HG02981 (cell line): Measurements from ENCODE around the gene HP1BP3.

Experiments used
- ATAC-seq: cut with Tn5 transposase; IDR thresholded peaks from one replicate; pipeline ENCODE4 v1.9.1; 2021; ENCODE audit warnings: mild to moderate bottlenecking, moderate library complexity; ENCODE audit not compliant: unreplicated experiment

Gene HP1BP3

GRCh38 chr1:20715406-20715805 is 71.7 kb downstream of the HP1BP3 start:
- ATAC-seq: no peak

DNA sequence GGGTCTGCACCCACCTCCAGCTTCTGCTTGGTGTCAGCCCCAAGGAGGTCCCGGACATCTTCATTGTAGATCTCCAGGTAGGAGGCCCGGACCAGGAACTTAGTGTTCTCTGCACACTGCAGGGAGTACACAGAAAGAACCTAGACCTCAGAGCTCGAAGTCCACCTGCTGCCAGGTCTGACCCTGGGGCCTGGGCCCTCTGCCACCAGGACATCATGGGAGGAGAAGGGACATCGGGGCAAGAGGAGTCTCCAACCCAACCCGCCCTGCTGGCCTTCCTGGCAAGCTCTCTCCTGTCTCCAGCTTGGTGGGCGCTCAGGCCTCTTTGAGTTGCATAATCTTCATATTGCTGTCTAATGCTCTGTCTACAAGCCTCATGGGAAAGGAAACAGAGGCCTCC is 73.7 kb downstream of the HP1BP3 start:
- no peak for ATAC-seq

DNA sequence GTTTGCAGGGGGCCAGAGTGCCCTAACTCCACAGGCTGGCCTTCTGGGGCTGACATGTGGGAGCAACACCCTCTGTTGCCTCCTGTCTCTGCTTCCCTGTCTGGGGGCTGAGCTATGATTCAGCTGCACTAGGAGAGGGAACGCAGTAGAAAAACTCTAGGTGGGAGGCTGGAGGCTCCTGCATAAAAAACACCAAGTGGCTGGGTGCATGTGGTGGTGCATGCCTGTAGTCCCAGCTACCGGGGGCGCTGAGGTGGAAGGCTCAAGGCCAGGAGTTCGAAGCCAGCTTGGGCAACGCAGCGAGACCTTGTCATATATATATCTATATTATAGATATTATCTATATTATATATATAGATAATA is 74.9 kb downstream of the HP1BP3 start:
- ATAC-seq: no peak

GRCh38 chr1:20711285-20712214 is 75.6 kb downstream of the HP1BP3 start:
- ATAC-seq: no peak

DNA sequence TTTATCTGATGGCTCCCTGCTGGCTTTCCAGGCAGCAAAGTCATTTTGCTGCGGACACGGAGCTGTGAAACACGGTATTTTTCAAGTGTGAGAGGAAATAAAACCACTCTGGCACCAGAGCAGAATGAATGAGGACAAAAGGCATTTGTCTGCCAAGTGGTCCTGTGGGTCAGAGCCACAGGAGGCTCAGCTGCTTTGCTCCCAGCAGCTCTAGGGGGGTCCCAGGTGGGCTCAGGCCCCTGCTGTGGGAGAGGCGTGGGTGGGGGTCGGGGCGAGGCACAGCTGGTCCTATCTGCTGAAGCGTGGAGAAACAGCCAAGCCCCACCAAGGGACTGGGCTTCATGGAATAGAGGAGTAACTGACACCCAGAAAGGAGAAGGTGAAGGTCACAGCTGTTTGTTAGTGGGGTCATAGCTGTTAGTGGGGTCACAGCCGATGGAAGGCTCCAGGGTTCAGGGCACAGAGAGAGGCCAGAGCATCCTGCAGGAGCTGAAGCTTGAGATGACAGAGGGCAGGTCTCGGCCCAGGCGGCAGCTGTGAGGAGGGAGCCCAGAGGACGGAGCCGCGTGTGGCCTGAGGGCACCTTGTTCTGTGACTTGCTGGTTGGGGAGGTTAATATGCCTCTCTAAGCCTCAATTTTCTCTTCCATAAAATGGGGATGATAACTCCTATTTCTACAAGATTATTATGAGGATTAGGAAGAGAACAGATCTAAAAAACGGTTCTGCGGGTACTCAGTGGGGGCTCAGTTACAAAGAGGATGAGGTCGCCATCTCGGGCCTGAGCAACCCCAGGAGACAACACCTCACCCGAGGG is 76.4 kb downstream of the HP1BP3 start:
- no peak for ATAC-seq

DNA sequence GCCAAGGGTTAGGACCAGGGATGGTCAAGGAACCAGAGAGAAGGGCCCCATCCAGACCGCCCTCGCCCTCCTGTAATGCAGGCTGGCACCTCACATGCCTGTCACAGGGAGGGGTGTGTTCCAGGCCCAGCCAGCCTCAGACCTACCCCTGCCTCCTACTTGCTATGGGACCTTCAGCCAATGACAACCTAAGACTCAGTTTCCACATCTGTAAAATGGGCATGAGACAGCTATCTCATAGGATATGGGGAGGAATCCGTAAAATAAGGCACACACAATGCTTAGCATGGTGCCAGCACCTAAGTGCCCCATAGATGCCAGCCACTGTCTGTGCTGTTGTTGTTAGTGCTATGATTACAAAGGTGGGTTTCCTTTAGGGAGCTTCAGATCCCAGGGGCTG is 77.2 kb downstream of the HP1BP3 start:
- ATAC-seq: no peak

GRCh38 chr1:20708891-20709290 is 78.2 kb downstream of the HP1BP3 start:
- no peak for ATAC-seq

DNA sequence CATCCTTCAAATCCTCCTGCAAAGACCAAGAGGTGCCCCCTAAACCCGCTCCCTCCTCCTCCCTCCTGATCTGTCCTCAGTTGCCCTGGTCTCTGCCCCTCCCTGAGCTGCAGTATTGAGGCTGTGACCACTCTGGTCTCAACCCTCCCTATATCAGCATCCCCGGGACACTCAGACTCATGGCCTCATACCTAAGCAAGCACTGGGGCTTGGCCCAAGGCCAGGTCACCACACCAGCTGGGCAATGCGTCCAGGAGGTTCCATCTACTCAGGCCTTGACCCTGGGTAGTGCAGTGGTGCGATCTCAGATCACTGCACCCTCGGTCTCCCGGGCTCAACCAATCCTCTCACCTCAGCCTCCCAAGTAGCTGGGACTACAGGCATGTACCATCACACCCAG is 79.0 kb downstream of the HP1BP3 start:
- no peak for ATAC-seq

- ATAC-seq: no peak
Measured at GRCh38 chr1:20706841-20707240, 80.3 kb downstream of the HP1BP3 start.

GRCh38 chr1:20705203-20705755 is 81.8 kb downstream of the HP1BP3 start:
- ATAC-seq: no peak

DNA sequence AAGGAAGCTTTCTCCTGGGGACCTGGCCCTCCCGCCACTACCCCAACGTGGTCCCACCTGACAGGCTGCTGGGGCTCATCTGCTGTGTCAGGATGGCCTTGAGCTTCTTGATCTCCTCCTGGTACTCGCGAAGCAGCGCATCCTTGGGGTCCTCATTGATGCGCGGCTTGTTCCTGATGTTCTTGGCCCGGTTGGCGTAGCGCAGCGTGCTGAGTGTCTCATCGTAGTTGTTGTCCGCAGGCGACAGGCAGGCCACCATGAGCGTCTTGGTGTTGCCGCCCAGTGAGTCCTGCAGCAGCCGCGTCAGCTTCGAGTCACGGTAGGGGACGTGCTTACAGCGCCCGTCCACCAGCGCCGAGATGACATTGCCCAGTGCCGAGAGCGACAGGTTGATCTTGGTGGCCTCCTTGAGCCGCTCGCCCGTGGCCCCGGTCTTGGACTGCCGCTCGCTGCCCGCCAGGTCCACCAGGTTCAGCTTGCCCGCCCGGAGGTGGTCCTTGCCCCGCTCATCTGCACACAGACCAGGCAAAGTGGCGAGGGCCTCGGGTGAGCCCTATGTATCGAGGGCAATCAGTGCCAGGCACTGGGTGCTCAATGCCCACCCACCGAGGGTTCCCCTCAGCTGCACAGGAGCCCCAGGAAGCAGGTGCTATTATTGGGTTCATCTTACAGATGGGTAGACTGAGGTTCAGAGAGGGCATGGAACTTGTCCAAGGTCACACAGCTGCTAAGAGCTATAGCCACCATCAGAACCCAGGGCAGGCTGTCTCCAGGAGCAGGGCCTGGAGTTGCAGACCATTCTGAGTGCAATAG is 82.5 kb downstream of the HP1BP3 start:
- no peak for ATAC-seq

GRCh38 chr1:20703124-20703756 is 83.9 kb downstream of the HP1BP3 start:
- no peak for ATAC-seq

DNA sequence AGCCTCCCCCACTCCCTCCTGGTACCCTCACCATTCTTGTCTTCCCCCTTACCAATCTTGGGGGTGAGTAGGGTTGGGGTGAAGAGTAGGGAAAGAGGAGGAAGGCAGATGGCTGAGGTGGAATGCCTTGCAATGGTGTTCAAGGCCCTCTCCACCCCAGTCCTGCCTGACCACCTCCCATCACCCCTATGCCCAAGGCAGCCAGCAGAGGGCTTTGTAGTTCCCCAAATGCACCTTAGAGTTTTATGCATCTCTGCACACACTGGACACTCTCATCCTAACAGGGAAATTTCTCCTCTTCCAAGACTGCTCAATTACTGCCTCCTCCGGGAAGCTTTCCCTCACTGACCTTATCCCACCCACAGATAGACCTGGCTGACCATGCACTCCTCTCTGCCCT is 84.7 kb downstream of the HP1BP3 start:
- no peak for ATAC-seq

DNA sequence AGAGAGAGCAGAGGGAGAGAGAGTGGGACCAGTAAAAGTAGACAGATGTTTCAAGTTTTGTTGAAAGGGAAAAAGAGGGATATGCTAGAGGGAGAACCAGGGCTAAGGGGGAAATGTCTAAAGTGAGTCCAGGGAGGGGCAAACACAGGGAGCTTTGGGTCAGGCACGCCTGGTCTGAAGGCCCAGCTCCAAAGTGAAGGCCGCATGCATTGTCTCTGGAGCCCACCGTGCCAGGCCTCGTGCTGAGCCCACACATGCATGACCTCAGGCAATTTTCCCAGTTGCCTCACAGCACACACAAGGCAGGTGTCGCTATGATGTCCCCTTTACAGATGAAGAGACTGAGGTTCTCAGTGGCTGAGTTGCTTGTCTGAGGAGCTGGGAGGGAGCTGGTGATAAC is 85.3 kb downstream of the HP1BP3 start:
- ATAC-seq: no peak

DNA sequence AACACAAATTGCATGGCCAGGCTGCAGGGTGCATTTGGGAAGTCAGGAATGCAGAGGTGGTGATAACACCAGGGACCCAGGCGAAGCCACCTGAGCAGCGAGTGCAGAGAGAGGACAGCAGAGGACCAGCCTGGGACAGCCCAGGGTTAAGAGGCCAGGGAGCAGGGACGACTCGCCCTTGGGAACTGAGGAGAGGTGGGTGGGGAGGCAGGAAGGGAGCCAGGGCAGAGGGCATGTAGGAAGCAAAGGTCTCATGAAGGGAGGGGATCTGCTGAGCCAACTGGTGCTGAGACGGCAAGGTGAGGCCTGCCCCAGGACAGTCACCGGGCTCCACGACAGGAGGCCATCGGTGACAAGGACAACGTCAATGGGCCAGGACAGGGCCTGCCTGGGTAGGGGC is 85.7 kb downstream of the HP1BP3 start:
- no peak for ATAC-seq

DNA sequence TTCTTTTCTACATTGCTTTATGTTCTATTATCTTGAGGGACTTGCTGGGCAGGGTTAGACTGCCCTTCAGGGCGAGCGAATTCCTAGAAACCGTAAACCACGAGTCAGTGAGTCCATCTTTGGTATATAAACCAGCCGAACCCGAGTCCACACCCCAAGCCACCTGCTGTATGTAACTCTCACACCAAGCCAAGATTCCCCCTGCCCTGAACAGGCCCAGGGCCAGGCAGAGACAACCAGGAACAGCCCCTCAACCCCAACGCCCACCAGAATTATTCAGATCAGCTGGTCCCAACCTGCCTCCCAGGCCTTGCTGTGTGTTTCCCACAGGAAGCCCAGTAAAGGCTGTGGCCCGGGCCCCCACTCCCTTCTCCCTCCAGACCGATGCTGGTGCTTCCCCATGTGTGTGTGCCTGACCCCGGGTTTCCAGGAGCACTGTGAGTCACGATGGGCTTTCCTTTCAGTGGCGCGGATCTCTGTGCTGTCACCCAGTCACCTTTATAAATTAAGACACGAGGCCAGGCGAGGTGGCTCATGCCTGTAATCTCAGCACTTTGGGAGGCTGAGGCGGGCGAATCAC is 86.4 kb downstream of the HP1BP3 start:
- no peak for ATAC-seq

DNA sequence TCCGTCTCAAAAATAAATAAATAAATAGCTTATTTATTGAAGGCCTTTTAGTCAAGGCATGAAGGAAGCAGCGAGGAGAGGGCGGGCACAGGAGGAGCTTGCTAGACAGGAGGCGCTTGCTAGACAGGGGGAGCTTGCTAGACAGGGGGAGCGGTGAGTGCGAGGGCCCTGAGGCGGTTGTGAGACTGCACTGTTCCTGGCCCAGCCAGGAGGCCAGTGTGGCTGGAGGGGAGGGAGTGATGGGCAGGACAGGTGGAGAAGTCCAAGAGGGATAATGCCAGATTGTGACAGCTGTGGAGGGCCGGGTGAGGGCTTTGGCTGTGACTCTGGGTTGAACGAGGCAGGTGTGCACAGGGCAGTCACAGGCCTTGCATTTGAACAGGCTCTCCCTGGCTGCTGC is 87.5 kb downstream of the HP1BP3 start:
- no peak for ATAC-seq

DNA sequence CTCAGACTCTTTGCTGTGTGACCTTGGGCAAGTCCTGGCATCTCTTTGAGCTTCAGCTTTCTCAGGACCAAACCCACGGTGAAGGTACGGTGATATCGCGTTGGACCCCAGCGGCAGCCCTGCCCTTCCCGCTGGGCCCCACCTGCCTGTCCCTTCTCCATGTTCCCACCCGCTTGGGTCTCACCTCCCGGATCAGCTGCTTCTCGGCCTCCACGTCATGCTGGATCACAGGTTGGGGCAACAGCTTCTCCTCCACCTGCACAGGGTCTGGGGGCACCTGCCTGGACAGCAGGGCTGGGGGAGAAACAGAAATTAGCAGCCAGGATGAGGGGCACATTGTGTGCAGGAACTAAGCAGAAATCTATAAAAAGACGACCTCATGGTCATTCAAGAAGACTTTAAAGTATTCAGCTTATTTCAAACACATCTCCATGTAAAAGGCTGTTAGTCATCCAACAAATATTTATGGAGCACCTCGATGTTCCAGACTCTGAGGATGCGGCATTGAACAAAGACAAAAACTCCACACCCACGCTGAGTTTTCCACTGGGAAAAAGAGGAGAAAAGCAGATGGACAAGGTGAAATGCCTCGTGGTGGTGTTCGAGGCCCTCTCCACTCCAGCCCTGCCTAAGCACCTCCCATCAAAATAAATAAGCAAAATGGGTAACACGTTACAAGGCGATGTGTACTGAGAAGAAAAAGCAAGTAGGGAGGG is 88.8 kb downstream of the HP1BP3 start:
- no peak for ATAC-seq

- ATAC-seq: no peak
Measured at GRCh38 chr1:20697563-20697962, 89.5 kb downstream of the HP1BP3 start.
